Panc1 (cell line): Measurements from ENCODE around the gene MAP6D1. TPM values are rescaled to one million over a fixed set of nuclear protein-coding genes. Genes with fewer than 3 reads are reported as not detected.

ENCODE experiments used
- ATAC-seq: fragments of 200-7000 bp; cut with Tn5 transposase; 2 replicates; pipeline ENCODE4 v1.9.1; 2020; ENCODE audit warnings: mild to moderate bottlenecking, moderate library complexity
- BruUV-seq: library from RNA; stranded (reverse); fragments of 400-500 nt; replicated peaks from 2 replicates; lab custom pipeline; 2021; lab: Mats Ljungman, UMichigan
- CTCF ChIA-PET: fragments of 300-600 bp; sonication (Branson Sonifier 250); formaldehyde crosslinking; loops from one replicate; lab custom pipeline; 2022; ENCODE audit warnings: antibody characterized with exemption; lab: Charles Lee
- POLR2A ChIA-PET: fragments of 300-600 bp; sonication (Branson Sonifier 250); formaldehyde crosslinking; loops from one replicate; lab custom pipeline; 2022; ENCODE audit warnings: antibody characterized with exemption; lab: Charles Lee
- DNase-seq: peaks from one replicate; pipeline ENCODE4 v3.0.0-alpha.2; 2010; ENCODE audit warnings: low read depth, low spot score
- H3K27ac ChIP-seq: 2 replicates; pipeline ENCODE4 v1.5.1; 2011; ENCODE audit warnings: mild to moderate bottlenecking, low read length, inconsistent platforms
- H3K27me3 ChIP-seq: fragments of 200-500 bp; sonication (Bioruptor generic); 2 replicates; pipeline ENCODE4 v1.6.0; 2014; ENCODE audit warnings: low read length, inconsistent platforms; ENCODE audit not compliant: control insufficient read depth, insufficient read depth
- H3K36me3 ChIP-seq: fragments of 200-500 bp; sonication (Bioruptor generic); 2 replicates; pipeline ENCODE4 v1.5.1; 2014; ENCODE audit warnings: inconsistent platforms, mild to moderate bottlenecking, low read length, moderate library complexity; ENCODE audit not compliant: control insufficient read depth, insufficient read depth
- H3K4me1 ChIP-seq: 2 replicates; pipeline ENCODE4 v1.5.1; 2011; ENCODE audit warnings: inconsistent platforms, mild to moderate bottlenecking, low read length, moderate library complexity; ENCODE audit not compliant: control insufficient read depth, insufficient read depth
- H3K4me3 ChIP-seq, 2 experiments: 2 replicates each; pipeline ENCODE4 v1.5.1; 2011 to 2012; ENCODE audit warnings: low read depth in 2 of 2, low read length in 2 of 2, mild to moderate bottlenecking in 2 of 2, inconsistent platforms in 1 of 2, moderate library complexity in 1 of 2
- H3K9me3 ChIP-seq: fragments of 200-500 bp; sonication (Bioruptor generic); 2 replicates; pipeline ENCODE4 v1.5.1; 2014; ENCODE audit warnings: low read depth, mild to moderate bottlenecking, inconsistent platforms, low read length, moderate library complexity; ENCODE audit not compliant: control insufficient read depth, insufficient read depth
- CTCF ChIP-seq: fragments of 450-650 bp; IDR thresholded peaks from 2 replicates; pipeline ENCODE4 v1.5.1; 2017; ENCODE audit warnings: mild to moderate bottlenecking
- POLR2AphosphoS5 ChIP-seq: IDR thresholded peaks from 2 replicates; pipeline ENCODE4 v1.6.1; 2012; ENCODE audit warnings: mild to moderate bottlenecking, low read depth, low read length, moderate library complexity
- REST ChIP-seq, 2 experiments: IDR thresholded peaks; 2 replicates each; pipeline ENCODE4 v1.6.1; 2011 to 2012; ENCODE audit warnings: low read depth in 2 of 2, control low read depth in 1 of 2, low read length in 1 of 2, mild to moderate bottlenecking in 1 of 2, moderate library complexity in 1 of 2; ENCODE audit not compliant: insufficient read depth in 1 of 2
- SIN3A ChIP-seq: IDR thresholded peaks from 2 replicates; pipeline ENCODE4 v1.6.1; 2012; ENCODE audit warnings: low read depth, mild to moderate bottlenecking, low read length, moderate library complexity, borderline replicate concordance; ENCODE audit not compliant: insufficient read depth
- TCF7L2 ChIP-seq: IDR thresholded peaks from 2 replicates; pipeline ENCODE4 v1.6.1; 2011; ENCODE audit warnings: mild to moderate bottlenecking, low read depth, low read length, inconsistent platforms
- in situ Hi-C: cut with HindIII; loops from 2 replicates; pipeline ENCODE4 v1.10.0; 2016; ENCODE audit warnings: low sequenced_read_pairs, low pct_unique_long_range_greater_than_20kb
- intact Hi-C: fragments of 100-400 bp; cut with micrococcal nuclease; formaldehyde crosslinking; loops from one replicate; pipeline ENCODE4 v1.10.0; 2022; ENCODE audit not compliant: unreplicated experiment
- total RNA-seq: library from RNA; stranded (reverse); gene quantifications from one replicate; pipeline ENCODE4 v1.2.1, GENCODE V29; 2021; ENCODE audit not compliant: unreplicated experiment

The MAP6D1 gene
- total RNA-seq, 1 experiment from 2014 or later, result 7.9 TPM

DNA sequence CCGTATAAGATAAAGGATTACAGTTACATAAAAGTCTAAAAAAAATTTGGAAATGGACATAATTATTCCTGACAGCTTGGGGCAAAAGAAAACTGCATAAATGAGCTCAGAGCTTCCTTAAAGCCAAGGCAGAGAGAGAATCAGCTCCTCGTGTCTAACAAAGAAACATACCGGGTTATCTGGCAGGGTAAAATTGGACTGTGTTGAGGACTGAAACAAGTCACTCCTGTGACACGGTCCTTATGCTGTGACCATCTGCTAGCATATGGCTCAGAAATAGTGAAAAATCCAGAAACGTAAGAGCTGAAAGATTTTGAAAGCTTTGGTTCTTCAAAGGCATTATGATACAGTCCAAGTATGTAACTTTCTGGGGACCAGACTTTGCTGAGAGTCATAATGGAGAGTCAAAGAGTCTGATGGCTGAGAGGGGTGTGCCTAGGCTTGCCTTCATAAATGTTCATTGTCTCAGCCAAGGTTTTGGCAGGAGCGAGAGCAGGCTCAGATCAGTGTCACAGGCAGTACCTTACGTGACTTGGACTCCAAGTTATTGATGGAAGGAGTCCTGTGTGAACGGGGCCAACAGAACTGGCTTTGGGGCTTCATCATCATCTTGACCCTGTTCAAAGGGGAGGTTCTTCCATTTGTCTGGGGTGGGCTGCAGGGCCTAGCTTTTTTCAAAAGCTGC is 12.5 kb downstream of the MAP6D1 start:
- in situ Hi-C loops (no loop called here), intact Hi-C loops (no loop called here)
- ATAC-seq, result no peak
- H3K9me3 ChIP-seq, result no peaks in the 10 kb centered on the region
- no TSS peak for BruUV-seq
- CTCF ChIA-PET, result no interaction called here
- no peaks in the 10 kb centered on the region for H3K4me1 ChIP-seq
- TF ChIP-seq POLR2AphosphoS5 (no peak), CTCF (no peak), TCF7L2 (no peak), SIN3A (no peak), REST (IDR thresholded peaks at IDR 0.05; ENCODE audit: insufficient read depth in 1 of 2, low read depth in 2 of 2, low read length in 1 of 2) (no peak)
- no peaks in the 10 kb centered on the region for H3K27me3 ChIP-seq
- POLR2A ChIA-PET, result interaction anchor here (0.7 kb wide), 1 partner anchor 72 kb away, joined by 6 read pairs; the partner anchor contains the start of gene PARL
- H3K36me3 ChIP-seq, result 0 out of 2 replicates have a peak, but pooled peaks cover 8% of the 10 kb centered on the region
- no peak for DNase-seq
- H3K27ac ChIP-seq, result no peak overlapping the region
- H3K4me3 ChIP-seq, result no peak overlapping the region

DNA sequence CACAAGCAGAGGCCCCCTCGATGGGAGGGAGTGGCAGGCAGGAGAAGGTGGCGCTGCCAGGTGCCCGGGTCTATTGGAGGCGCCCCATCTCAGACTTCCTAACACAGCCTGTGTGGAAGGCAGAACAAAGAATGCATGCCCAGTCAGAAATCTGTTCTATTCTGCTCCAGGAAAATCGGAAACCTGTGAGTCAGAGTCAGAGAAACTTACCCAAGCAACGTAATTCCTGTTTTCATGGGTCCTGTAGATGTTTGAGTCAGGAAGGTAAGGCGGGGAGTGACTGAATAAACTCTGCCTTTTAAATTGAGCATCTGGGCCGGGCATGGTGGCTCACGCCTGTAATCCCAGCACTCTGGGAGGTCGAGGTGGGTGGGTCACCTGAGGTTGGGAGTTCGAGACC is 13.7 kb downstream of the MAP6D1 start:
- ATAC-seq, result no peak
- H3K9me3 ChIP-seq, result no peaks in the 10 kb centered on the region
- peaks cover 17% of the 10 kb centered on the region; the same call in 1 of the 2 replicates for H3K36me3 ChIP-seq
- BruUV-seq, result no TSS peak
- no peak overlapping the region for H3K27ac ChIP-seq
- TF ChIP-seq SIN3A (no peak), REST (IDR thresholded peaks at IDR 0.05; ENCODE audit: insufficient read depth in 1 of 2, low read depth in 2 of 2, low read length in 1 of 2) (no peak), CTCF (no peak), POLR2AphosphoS5 (no peak), TCF7L2 (no peak)
- H3K4me1 ChIP-seq, result no peaks in the 10 kb centered on the region
- H3K4me3 ChIP-seq, result no peak overlapping the region
- ChIA-PET CTCF (no interaction called here), POLR2A (no interaction called here)
- H3K27me3 ChIP-seq, result no peaks in the 10 kb centered on the region
- intact Hi-C loops (no loop called here), in situ Hi-C loops (no loop called here)
- DNase-seq, result no peak
